ENCODE data around the gene FGD3.

Gene FGD3

DNA sequence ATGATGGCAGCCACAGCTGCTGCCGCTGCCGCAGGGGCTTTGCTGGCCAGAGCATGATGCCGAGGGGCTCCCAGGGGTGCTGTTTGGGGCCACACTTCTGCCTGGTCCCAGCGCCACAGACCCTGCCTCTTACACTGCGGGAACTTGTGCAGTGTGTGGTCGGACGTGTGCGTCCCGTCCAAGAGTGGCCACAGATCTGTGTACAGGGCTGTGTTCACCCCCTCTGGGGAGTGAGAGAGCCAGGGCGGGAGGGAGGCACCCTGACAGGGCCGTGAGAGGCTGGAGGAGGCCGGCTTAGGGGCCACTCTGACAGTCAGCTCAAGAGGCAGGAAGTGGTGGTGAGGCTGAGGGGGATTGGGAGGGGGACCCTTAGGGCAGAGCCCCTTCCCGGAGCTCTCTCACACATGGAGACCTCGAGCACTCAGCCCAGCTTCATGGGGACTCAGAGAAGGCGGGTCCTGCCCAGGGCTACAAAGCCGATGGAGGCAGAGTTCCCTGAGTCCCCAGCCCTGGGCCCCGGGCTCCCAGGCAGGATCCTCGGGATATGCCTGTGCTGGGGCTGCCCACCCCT is 135.6 kb downstream of the FGD3 start:
- no peak overlapping the region for H3K4me3 ChIP-seq (replicated peaks; ENCODE audit: low read depth, low read length)
- DNase-seq (ENCODE audit: extremely low read depth, low read depth): no peak
- TF ChIP-seq CTCF (IDR thresholded peaks at IDR 0.05; ENCODE audit: low read depth, low read length, missing control alignments): no peak

- no peak overlapping the region for H3K4me3 ChIP-seq (replicated peaks; ENCODE audit: low read depth, low read length)
- TF ChIP-seq CTCF (IDR thresholded peaks at IDR 0.05; ENCODE audit: low read depth, low read length, missing control alignments): no peak
- no peak for DNase-seq (ENCODE audit: extremely low read depth, low read depth)
Measured at GRCh38 chr9:93083592-93084470, 136.5 kb downstream of the FGD3 start.

DNA sequence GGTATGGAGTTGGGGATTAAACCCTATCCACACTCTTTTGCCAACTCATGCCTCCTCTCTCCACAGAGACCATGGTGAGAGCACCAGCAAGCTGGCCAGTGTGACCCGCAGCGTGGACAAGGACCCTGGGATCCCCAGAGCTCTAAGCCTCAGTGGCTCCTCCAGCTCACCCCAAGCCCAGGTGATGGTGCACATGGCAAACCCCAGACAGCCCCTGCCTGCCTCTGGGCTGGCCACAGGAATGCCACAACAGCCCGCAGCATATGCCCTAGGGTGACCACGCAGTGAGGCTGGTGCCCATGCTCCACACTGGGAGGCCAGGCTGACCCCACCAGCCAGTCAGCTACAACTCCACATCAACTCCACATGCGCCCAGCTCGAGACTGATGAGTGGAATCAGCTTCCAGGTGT is 137.2 kb downstream of the FGD3 start:
- no peak for TF ChIP-seq CTCF (IDR thresholded peaks at IDR 0.05; ENCODE audit: low read depth, low read length, missing control alignments)
- no peak for DNase-seq (ENCODE audit: extremely low read depth, low read depth)
- H3K4me3 ChIP-seq (replicated peaks; ENCODE audit: low read depth, low read length): no peak overlapping the region

- no peak overlapping the region for H3K4me3 ChIP-seq (replicated peaks; ENCODE audit: low read depth, low read length)
- no peak for TF ChIP-seq CTCF (IDR thresholded peaks at IDR 0.05; ENCODE audit: low read depth, low read length, missing control alignments)
- DNase-seq (ENCODE audit: extremely low read depth, low read depth): no peak
Measured at GRCh38 chr9:93085676-93086075, 138.4 kb downstream of the FGD3 start.

All from HFF-Myc (cell line).